CD4-positive, alpha-beta T cell (primary cell): ENCODE data around the gene CCDC27. TPM values are rescaled to one million over a fixed set of nuclear protein-coding genes. Genes with fewer than 3 reads are reported as not detected.

ENCODE experiments used
- ATAC-seq: fragments of 200-7000 bp; cut with Tn5 transposase; one replicate; pipeline ENCODE4 v1.10.0; 2022; ENCODE audit warnings: mild to moderate bottlenecking; ENCODE audit not compliant: poor library complexity
- CTCF ChIA-PET: fragments of 350-600 bp; sonication (Branson Sonifier 250); formaldehyde crosslinking; loops from one replicate; lab custom pipeline; 2021; ENCODE audit warnings: antibody characterized with exemption, inconsistent platforms; lab: Charles Lee
- POLR2A ChIA-PET: fragments of 350-600 bp; sonication (Branson Sonifier 250); formaldehyde crosslinking; loops from one replicate; lab custom pipeline; 2021; ENCODE audit warnings: antibody characterized with exemption, inconsistent platforms; lab: Charles Lee
- DNase-seq, 14 experiments: peaks; one replicate each; pipeline ENCODE4 v3.0.0-alpha.2; 2013 to 2020; ENCODE audit warnings: mixed read lengths in 2 of 14
- H3K27ac ChIP-seq, 2 donors: one replicate each; pipeline versions ENCODE4 v1.5.1 to v1.7.0; 2013; ENCODE audit warnings: low read length in 2 of 2, low read depth in 1 of 2, mild to moderate bottlenecking in 1 of 2
- H3K27me3 ChIP-seq, 2 experiments: 1 replicate in 1 of 2; 2 replicates in 1 of 2; pipeline versions ENCODE4 v1.6.1 to v1.7.0; 2013; ENCODE audit warnings: low read length in 2 of 2, control low read depth in 1 of 2, mild to moderate bottlenecking in 1 of 2, moderate library complexity in 1 of 2; ENCODE audit not compliant: insufficient read depth in 2 of 2, control insufficient read depth in 1 of 2
- H3K36me3 ChIP-seq: one replicate; pipeline ENCODE4 v1.6.1; 2013; ENCODE audit warnings: low read length, control low read depth; ENCODE audit not compliant: insufficient read depth
- H3K4me1 ChIP-seq: one replicate; pipeline ENCODE4 v1.6.1; 2013; ENCODE audit warnings: low read length, control low read depth; ENCODE audit not compliant: insufficient read depth
- H3K4me3 ChIP-seq: one replicate; pipeline ENCODE4 v1.5.1; 2013; ENCODE audit warnings: mild to moderate bottlenecking, low read length, moderate library complexity
- H3K9me3 ChIP-seq, 2 experiments: 1 replicate in 1 of 2; 2 replicates in 1 of 2; pipeline versions ENCODE4 v1.6.1 to v1.7.0; 2013; ENCODE audit warnings: low read length in 2 of 2, mild to moderate bottlenecking in 2 of 2, control low read depth in 1 of 2, moderate library complexity in 1 of 2; ENCODE audit not compliant: control insufficient read depth in 1 of 2, insufficient read depth in 1 of 2
- H3K27ac Mint-ChIP-seq: one replicate; pipeline ENCODE4 v1.8.0; 2020; ENCODE audit warnings: mixed read lengths
- H3K27me3 Mint-ChIP-seq: one replicate; pipeline ENCODE4 v1.8.0; 2021; ENCODE audit warnings: mixed read lengths
- H3K36me3 Mint-ChIP-seq: one replicate; pipeline ENCODE4 v1.8.0; 2021; ENCODE audit warnings: low read depth, mixed read lengths
- H3K4me1 Mint-ChIP-seq: one replicate; pipeline ENCODE4 v1.8.0; 2021; ENCODE audit warnings: low read depth, mixed read lengths
- H3K4me3 Mint-ChIP-seq: one replicate; pipeline ENCODE4 v1.8.0; 2020; ENCODE audit warnings: mild to moderate bottlenecking, mixed read lengths
- H3K9me3 Mint-ChIP-seq: one replicate; pipeline ENCODE4 v1.8.0; 2020; ENCODE audit warnings: mixed read lengths
- intact Hi-C, 2 experiments: fragments of 100-400 bp; cut with DNase I in 1 of 2; cut with micrococcal nuclease in 1 of 2; formaldehyde crosslinking; loops; one replicate each; pipeline versions ENCODE4 v1.15.1 to v1.9.0; 2023 to 2025; cut with DNase I, micrococcal nuclease
- total RNA-seq, 174 experiments: library from RNA in 2 of 174; stranded (reverse) in 2 of 174; gene quantifications; one replicate each; pipeline ENCODE4 v1.2.3 and lab custom pipeline; 2021 to 2026
- TF ChIP-seq, protein P1 (sequence below): fragments of 200-600 bp; IDR thresholded peaks from one replicate; pipeline ENCODE4 v1.8.0; 2022; ENCODE audit warnings: antibody characterized with exemption, mild to moderate bottlenecking

The CCDC27 gene
- total RNA-seq, 2 experiments from 2014 or later = not detected

DNA sequence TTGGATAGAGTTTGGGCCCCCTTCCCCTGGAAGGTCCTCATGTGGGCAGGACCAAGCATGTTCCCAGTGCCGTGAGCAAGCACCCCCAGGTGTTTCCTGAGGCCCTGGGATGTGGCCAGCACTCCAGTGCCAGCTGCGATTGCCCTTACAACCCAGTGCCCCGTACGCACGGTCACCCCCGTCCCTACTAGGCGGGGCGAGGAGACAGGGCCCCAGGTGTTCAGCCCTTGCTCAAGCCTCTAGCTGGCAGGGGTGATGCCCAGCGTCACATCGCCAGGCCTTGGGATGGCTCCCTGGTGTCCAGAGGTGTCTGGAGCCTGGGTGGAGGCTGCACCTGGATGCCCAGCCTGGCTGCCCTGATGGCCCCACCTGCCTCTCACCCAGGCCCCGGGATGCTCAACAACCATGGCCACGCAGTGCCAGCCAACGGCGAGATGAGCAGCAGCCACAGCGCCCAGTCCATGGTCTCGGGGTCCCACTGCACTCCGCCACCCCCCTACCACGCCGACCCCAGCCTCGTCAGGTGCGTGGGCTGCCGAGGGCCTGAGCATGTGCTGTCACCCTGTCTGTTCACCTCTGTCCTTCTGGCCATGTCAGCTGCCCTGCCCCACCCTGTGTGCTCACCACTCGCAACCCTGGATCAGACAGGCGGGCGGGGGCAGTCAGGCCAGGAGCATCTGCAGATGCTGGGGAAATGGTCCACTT is 21.6 kb upstream of the CCDC27 start:
- DNase-seq (no peak), ATAC-seq (no peak)
- Mint-ChIP-seq H3K36me3 (no peaks in the 10 kb centered on the region), H3K27me3 (peaks cover 11% of the 10 kb centered on the region), H3K4me3 (no peak overlapping the region), H3K4me1 (no peaks in the 10 kb centered on the region), H3K9me3 (no peaks in the 10 kb centered on the region), H3K27ac (no peak overlapping the region)
- ChIA-PET CTCF (no interaction called here), POLR2A (no interaction called here)
- TF ChIP-seq, protein P1, sequence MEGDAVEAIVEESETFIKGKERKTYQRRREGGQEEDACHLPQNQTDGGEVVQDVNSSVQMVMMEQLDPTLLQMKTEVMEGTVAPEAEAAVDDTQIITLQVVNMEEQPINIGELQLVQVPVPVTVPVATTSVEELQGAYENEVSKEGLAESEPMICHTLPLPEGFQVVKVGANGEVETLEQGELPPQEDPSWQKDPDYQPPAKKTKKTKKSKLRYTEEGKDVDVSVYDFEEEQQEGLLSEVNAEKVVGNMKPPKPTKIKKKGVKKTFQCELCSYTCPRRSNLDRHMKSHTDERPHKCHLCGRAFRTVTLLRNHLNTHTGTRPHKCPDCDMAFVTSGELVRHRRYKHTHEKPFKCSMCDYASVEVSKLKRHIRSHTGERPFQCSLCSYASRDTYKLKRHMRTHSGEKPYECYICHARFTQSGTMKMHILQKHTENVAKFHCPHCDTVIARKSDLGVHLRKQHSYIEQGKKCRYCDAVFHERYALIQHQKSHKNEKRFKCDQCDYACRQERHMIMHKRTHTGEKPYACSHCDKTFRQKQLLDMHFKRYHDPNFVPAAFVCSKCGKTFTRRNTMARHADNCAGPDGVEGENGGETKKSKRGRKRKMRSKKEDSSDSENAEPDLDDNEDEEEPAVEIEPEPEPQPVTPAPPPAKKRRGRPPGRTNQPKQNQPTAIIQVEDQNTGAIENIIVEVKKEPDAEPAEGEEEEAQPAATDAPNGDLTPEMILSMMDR = no peak
- no peaks in the 10 kb centered on the region for H3K27me3 ChIP-seq
- intact Hi-C loops = no loop called here
- H3K27ac ChIP-seq = no peak overlapping the region
- H3K4me3 ChIP-seq = no peak overlapping the region
- H3K4me1 ChIP-seq = no peaks in the 10 kb centered on the region
- H3K9me3 ChIP-seq = peaks cover 0 to 4% of the 10 kb centered on the region in 2 experiments
- H3K36me3 ChIP-seq = no peaks in the 10 kb centered on the region

- no peak overlapping the region for H3K4me3 Mint-ChIP-seq
- DNase-seq (no peak), ATAC-seq (no peak)
- ChIA-PET POLR2A (no interaction called here), CTCF (no interaction called here)
- no peaks in the 10 kb centered on the region for H3K9me3 Mint-ChIP-seq
- Histone ChIP-seq H3K4me3 (no peak overlapping the region), H3K27ac (no peak overlapping the region), H3K4me1 (no peaks in the 10 kb centered on the region), H3K9me3 (peaks cover 0 to 4% of the 10 kb centered on the region in 2 experiments), H3K36me3 (no peaks in the 10 kb centered on the region), H3K27me3 (no peaks in the 10 kb centered on the region)
- H3K36me3 Mint-ChIP-seq = peaks cover 2% of the 10 kb centered on the region
- H3K4me1 Mint-ChIP-seq = no peaks in the 10 kb centered on the region
- H3K27me3 Mint-ChIP-seq = peaks cover 11% of the 10 kb centered on the region
- TF ChIP-seq, protein P1 = no peak
- intact Hi-C loops = no loop called here
- no peak overlapping the region for H3K27ac Mint-ChIP-seq
Measured at GRCh38 chr1:3731583-3732433, 20.4 kb upstream of the CCDC27 start.

GRCh38 chr1:3732434-3733093 is 19.7 kb upstream of the CCDC27 start:
- Histone ChIP-seq H3K27me3 (no peaks in the 10 kb centered on the region), H3K27ac (no peak overlapping the region), H3K36me3 (no peaks in the 10 kb centered on the region), H3K9me3 (peaks cover 0 to 4% of the 10 kb centered on the region in 2 experiments), H3K4me1 (no peaks in the 10 kb centered on the region), H3K4me3 (no peak overlapping the region)
- Mint-ChIP-seq H3K27ac (no peak overlapping the region), H3K36me3 (peaks cover 10% of the 10 kb centered on the region), H3K27me3 (peaks cover 7% of the 10 kb centered on the region), H3K4me3 (no peak overlapping the region), H3K9me3 (no peaks in the 10 kb centered on the region), H3K4me1 (no peaks in the 10 kb centered on the region)
- ATAC-seq (no peak), DNase-seq (no peak)
- ChIA-PET CTCF (no interaction called here), POLR2A (no interaction called here)
- intact Hi-C loops = no loop called here
- TF ChIP-seq, protein P1 = no peak
